ENCODE measurements around the gene IFT88.
A peak's percentile ranks its signal among the peaks of the same experiment; 100 is the strongest.

Gene IFT88

GRCh38 chr13:20566898-20567874, at the start of gene IFT88:
IFT88 (plus strand) TSS chr13:20567157; CDS start chr13:20574386, 7,229 bp downstream.
- peak; percentile 58 for DNase-seq

GRCh38 chr13:20518660-20519100, 48.3 kb upstream of the IFT88 start:
- no peak for DNase-seq

GRCh38 chr13:20519875-20520274, 47.1 kb upstream of the IFT88 start:
- DNase-seq = no peak

- no peak for DNase-seq
These were observed 45.4 kb upstream of the IFT88 start for GRCh38 chr13:20521364-20522115.

- DNase-seq = no peak
These were observed 41.8 kb upstream of the IFT88 start for GRCh38 chr13:20525144-20525600.

- peak; percentile 25 for DNase-seq
These were observed 41.1 kb upstream of the IFT88 start, which contains the start of gene CRYL1 for GRCh38 chr13:20525601-20526544. CRYL1 (minus strand) TSS chr13:20525857; CDS start chr13:20525794, 63 bp downstream.

GRCh38 chr13:20526664-20527063, 40.3 kb upstream of the IFT88 start:
- DNase-seq = no peak

- no peak for DNase-seq
These were observed 38.5 kb upstream of the IFT88 start for GRCh38 chr13:20528452-20528851.

- no peak for DNase-seq
These were observed 32.8 kb upstream of the IFT88 start for GRCh38 chr13:20534038-20534608.

GRCh38 chr13:20536992-20537391, 30.0 kb upstream of the IFT88 start:
- no peak for DNase-seq

GRCh38 chr13:20544201-20544923, 22.6 kb upstream of the IFT88 start:
- DNase-seq = no peak

GRCh38 chr13:20546556-20546955, 20.4 kb upstream of the IFT88 start:
- DNase-seq = no peak

GRCh38 chr13:20547479-20547908, 19.5 kb upstream of the IFT88 start:
- DNase-seq = no peak

GRCh38 chr13:20550799-20551198, 16.2 kb upstream of the IFT88 start:
- no peak for DNase-seq

- DNase-seq = no peak
These were observed 13.6 kb upstream of the IFT88 start for GRCh38 chr13:20553311-20553710.

- no peak for DNase-seq
These were observed 8.0 kb upstream of the IFT88 start for GRCh38 chr13:20558982-20559381.

- no peak for DNase-seq
These were observed 7.1 kb upstream of the IFT88 start for GRCh38 chr13:20559659-20560356.

GRCh38 chr13:20561741-20562140, 5.2 kb upstream of the IFT88 start:
- DNase-seq = no peak

- DNase-seq = no peak
These were observed 1.7 kb upstream of the IFT88 start for GRCh38 chr13:20565115-20565736.

- DNase-seq = peak; percentile 42
These were observed 474 bp upstream of the IFT88 start for GRCh38 chr13:20566468-20566897.

Measured in NCI-H774 (cell line).